HL-60/S4 (cell line): ENCODE measurements around the gene SLC35G6.
"Not testable (repeated sequence)": the region's sequence is repeated elsewhere in the genome, so short reads cannot be mapped to it uniquely, and the experiment has no call there.

Experiments used
- in situ Hi-C: fragments of 300-500 bp; cut with MboI; formaldehyde crosslinking; loops from 2 replicates; pipeline ENCODE4 v1.14.3; 2022; ENCODE audit warnings: low sequenced_read_pairs

Gene SLC35G6

DNA sequence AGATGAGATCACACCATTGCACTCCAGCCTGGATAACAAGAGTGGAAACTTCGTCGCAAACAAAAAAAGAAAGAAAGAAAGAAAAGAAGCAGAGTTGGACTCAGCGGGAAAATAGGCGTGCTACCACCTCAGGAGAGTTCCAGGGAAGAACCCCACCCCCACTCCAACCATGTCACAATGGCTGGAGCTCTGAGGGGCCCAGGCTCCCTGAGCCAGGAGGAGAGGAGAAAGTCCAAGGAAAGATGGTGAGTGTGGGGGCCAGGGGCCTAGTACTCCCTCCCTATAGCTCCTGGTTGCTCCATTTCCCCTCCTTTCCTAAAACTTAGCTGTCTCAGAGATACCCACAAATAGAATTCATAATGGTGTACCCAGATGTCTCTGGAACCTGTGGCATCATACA, at the start of gene SLC35G6:
TSS of gene SLC35G6 (plus strand) at position 172 of the 400 bp plus-strand sequence. CDS start at position 243, 71 bp downstream.
- in situ Hi-C loops = not testable (repeated sequence)

DNA sequence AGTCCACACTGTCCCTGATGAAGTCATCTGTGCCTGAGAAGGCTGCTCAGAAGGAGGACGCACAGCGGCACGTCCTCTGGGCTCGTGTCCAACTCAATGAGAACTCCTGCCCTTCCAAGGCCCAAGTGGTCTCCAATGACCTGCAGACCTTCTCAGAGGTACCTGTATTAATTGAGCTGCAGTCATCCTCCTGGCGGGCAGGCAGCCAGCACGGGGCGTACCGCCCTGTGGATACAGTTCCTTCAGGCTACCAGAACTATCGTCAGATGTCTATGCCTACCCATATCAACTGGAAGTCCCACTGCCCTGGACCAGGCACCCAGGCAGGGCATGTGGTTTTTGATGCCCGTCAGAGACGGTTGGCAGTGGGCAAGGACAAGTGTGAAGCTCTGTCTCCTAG, 49.0 kb upstream of the SLC35G6 start:
- in situ Hi-C loops = no loop called here

DNA sequence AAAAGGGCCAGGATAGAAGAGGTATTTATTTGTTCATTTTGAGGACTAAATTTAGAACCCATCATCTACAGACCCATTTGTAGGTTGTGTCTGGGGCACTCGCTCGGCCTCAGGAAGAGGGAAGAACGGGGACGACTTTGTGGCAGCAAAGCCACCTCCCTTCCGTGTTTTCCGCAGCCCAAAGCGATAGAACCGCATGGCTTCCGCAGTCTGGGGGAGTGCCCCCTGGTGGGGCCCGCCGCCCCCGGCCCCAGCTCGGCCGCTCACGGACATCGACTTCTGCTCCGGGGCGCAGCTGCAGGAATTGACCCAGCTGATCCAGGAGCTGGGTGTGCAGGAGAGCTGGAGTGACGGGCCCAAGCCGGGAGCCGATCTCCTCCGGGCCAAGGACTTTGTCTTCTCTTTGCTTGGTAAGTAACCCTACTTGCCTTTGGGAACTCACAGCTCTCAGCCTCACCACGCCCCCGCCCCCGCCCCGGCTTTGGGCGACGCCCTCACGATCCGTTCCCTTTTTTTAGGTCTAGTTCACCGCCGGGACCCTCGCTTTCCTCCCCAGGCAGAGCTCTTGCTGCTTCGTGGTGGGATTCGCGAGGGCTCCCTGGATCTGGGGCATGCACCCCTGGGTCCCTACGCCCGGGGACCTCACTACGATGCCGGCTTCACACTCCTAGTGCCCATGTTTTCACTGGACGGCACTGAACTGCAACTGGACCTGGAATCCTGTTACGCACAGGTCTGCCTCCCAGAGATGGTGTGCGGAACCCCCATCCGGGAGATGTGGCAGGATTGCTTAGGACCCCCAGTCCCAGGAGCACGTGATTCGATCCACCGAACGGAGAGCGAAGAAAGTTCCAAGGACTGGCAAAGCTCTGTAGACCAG, 45.3 kb upstream of the SLC35G6 start:
- in situ Hi-C loops = no loop called here

DNA sequence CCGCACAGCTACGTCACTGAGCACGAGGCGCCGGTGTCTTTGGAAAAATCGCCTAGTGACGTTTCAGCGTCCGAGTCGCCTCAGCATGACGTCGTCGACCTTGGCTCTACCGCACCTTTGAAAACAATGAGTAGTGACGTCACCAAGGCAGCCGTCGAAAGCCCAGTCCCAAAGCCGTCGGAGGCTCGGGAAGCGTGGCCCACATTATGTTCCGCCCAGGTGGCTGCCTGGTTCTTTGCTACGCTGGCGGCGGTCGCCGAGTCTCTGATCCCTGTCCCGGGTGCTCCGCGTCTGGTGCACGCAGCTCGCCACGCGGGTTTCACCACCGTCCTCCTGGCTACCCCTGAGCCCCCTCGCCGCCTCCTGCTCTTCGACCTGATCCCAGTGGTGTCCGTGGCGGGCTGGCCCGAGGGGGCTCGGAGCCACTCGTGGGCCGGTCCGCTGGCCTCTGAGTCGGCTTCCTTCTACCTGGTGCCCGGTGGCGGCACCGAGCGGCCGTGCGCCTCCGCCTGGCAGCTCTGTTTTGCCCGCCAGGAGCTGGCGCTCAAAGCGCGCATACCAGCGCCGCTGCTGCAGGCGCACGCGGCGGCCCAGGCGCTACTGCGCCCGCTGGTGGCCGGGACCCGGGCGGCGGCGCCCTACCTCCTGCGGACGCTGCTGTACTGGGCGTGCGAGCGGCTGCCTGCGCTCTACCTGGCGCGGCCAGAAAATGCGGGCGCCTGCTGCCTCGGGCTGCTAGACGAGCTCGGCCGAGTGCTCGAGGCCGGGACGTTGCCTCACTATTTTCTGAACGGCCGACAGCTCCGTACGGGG, 44.5 kb upstream of the SLC35G6 start:
- in situ Hi-C loops = no loop called here

DNA sequence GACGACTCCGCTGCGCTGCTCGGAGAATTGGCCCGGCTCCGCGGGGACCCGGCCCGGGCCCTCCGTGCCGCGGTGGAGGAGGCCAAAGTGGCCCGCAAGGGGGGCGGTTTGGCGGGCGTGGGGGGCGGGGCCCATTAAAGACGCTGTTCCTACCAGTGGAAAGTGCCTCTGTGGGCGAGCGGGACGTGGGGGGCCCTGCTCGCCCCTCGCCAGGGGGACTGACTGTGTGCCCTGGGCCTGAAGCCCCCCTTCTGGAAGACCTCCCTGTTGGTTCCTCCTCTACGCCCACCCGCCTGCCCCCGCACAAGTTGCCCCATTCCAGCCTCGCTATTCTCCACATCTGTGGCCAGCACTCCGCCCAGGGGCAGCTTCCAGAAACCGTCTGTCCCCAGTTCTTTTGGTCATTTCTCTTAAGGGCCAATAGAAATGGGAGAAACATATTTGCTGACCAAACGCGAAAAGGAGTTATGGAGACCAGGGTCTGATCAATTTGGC, 43.8 kb upstream of the SLC35G6 start:
- in situ Hi-C loops = no loop called here

DNA sequence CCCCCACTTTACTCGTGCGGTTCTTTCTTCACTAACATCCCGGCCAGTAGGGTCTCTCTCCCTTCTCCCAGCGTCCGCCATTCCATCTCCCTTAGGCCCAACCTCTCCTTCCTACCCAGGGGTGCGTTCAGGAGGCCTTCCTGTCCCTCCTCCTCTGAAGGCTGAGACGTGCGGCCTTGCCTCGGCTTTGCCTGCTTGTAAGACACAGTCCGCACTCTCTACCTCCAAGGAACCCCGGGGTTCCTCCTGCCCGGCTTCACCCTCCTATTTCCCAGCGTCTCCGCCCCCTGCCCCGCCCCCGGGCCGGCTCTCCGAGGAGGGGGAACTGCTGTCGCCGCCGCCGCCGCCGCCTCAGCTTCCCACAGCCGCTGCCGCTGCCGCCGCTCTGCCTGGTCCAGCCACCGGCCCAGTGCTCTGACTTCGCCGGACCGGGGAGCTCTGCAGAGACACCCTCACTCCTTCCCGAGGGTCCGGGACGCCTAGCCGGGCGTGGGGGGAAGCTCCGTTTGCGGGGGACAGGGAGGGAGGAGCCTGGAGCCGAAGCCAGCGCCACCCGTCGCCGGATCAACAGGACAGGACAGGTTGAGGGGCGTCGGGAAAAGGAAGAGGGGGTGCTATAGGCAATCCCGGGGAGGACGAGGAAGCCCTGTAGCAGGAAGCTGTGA, 43.2 kb upstream of the SLC35G6 start:
- in situ Hi-C loops = no loop called here

DNA sequence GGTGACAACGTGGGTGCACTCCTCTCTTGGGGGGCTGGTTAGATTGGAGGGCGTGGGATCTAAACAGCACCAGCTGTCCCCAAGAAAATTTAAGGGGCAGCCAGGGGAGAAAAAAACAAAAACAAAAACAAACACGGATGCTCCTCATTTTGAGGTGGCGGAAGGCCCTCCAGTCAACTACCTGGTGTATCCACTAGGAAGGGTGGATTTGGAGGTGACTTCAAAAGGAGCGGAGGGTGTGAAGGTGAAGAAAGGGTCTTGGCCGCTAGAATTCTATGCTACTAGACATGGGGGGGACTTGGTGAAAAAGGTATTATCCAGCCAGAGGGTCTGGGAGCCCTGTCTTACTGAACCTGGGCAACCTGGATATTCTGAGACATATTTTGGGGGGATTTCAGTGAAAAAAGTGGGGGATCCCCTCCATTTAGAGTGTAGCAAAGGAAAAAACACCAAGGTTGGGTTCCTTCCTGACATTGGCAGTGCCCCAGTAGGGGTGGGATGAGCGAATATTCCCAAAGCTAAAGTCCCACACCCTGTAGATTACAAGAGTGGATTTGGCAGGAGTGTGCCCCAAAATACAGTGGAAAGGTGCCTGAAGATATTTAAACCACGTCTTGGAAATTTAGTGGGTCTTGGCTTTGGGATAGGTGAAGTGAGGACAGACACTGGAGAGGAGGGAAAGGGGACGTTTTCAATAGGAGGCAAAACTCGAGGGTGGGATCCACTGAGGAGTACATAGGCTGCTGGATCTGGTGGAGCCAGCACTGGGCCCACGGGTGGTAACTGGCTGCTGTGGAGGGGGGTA, 42.4 kb upstream of the SLC35G6 start:
- in situ Hi-C loops = no loop called here

DNA sequence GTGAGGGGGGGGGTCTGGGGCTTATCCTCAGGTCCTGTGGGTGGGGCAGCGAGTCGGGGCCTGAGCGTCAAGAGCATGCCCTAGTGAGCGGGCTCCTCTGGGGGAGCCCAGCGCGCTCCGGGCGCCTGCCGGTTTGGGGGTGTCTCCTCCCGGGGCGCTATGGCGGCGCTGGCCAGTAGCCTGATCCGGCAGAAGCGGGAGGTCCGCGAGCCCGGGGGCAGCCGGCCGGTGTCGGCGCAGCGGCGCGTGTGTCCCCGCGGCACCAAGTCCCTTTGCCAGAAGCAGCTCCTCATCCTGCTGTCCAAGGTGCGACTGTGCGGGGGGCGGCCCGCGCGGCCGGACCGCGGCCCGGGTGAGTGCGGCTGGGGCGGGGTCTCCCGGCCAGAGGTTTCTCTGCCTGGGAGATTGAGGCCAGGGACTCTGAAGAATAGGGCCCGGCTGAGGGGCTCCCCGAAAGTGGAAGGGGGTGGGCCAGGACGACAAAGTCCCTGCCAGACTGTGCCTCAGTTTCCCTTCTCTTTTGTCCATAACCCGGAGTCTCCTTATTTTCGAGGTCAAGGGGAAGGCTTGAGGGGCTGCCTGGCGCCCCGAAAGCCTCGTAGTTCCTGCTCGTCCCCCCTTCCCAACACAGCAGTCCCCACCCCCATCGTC, 41.7 kb upstream of the SLC35G6 start, which contains the start of gene FGF11:
TSS of gene FGF11 (plus strand) at position 51 of the 651 bp plus-strand sequence. CDS start at position 160, 109 bp downstream.
- in situ Hi-C loops = no loop called here

DNA sequence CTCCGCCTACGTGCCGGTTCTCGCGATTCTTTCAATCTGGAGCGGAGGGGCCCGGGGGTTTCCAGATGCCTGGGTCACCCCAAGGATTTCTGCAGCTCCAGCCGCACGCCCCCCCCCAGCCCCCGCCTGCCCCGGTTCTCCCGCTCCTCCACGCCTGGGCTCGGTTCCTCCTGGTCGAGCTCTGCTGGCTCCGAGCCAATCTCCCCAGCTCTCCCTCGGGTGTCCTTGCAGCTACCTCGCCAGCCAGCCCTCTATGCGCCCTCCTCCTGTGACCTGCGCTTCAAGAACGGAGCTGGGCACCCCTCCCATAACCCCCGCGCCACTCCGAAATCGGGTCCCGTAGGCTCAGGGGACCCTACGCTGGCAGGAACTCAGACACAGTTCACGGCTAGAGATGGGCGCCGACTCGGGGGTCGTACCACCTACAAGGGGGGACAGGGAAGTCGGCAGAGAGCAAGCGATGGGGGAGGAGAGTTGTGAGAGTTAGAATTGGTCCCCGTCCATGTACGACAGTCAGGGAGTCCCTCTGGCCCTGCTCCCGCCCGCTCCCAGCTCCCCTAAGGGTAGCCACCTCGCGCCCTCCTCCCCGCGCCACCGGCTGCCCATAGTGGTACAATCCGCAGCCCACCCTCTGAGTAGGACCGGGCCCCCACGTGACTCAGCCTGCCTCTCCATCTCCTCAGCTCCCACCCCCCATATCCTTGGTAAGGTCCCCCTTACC, 41.0 kb upstream of the SLC35G6 start:
- in situ Hi-C loops = no loop called here

DNA sequence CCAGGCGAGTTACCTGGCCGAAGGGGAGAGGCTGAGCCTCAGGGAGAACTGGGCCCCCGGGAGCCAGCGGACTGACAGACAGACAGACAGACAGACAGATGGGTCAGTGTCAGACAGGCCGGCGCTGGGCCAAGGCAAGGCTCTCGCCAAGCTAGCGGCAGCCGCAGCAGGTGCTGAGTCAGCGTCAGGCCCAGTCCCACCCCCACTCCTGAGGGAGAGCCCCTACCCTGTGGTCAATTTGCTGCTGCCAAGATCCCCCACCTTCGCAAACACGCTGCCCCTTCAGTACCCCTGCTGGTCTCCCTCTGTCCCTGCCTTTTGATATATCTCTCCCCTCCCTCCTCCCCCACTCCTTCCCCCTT, 40.4 kb upstream of the SLC35G6 start:
- in situ Hi-C loops = no loop called here

DNA sequence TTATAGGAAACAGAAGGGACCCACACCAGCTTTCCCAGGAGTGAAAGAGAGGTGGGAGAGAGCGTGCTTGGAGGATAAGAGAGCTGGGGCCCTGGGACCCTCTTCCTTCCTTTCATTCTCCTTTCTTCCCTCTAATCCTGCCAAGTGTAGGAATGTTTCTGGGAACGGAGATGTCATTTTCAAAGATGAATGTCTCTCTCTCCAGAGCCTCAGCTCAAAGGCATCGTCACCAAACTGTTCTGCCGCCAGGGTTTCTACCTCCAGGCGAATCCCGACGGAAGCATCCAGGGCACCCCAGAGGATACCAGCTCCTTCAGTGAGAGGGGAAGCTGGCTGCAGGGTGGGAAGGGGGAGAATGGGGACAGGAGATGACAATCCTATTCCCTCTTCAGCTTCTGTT, 40.0 kb upstream of the SLC35G6 start:
- in situ Hi-C loops = no loop called here

DNA sequence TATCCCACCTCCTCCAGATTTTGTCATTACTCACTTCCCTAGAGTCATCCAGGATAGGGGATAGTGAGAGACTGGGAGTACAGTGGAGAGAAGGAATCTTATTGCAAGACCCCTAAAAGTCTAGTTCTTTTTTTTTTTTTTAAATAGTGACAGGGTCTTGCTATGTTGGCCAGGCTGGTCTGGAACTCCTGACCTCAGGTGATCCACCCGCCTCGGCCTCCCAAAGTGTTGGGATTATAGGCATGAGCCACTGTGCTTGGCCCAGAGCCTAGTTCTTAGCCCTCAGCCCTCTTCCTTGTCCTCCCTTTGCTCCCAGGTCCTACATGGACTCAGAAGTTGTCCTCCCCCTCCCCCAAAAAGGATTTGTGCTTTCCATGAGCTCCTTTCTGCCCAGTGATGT, 39.1 kb upstream of the SLC35G6 start:
- in situ Hi-C loops = no loop called here

DNA sequence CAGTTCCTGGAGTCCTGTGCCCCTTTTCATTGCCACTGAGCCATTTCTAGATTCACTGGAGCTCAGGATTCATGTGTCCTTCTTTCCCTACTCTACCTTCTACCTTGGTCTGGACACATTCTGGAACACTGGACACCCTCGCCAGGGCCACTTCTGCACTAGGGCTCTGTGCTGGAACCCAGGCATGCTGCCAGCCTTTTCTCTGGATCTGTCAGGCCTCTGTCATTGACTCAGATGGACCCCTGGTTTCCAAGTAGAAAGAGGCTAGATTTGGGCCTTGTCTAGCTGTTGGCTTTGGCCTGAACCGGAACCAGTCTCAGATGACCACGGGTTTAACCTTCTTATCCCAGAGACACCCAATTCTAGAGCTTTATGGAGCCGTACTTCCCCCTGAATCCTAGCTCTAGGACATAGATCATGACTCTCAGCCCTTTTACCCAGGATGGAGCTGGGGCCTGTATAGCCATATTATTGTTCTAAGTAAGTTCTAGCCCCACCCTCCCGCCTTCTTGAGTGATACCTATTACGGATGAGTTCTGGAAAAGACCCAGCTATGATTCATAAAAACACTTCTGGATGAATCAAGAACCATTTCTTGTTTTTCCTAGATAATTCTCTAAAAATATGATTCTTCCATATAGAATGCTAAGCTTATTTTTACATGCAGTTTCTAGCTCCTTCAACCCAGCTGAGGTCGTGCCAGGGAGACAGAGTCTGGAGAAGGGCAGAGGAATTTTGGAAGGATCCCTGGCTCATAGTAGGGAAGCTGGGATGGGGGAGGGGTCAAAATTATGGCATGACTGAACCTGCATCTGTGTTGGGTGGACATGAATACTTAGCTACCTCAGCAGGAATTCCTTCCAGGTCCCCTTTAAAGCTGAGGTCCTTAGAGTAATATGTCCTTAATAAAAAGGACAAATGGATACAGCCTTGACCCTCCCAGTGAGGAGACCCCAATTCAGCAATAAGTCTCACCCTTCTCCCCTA, 37.5 kb upstream of the SLC35G6 start:
- in situ Hi-C loops = no loop called here

DNA sequence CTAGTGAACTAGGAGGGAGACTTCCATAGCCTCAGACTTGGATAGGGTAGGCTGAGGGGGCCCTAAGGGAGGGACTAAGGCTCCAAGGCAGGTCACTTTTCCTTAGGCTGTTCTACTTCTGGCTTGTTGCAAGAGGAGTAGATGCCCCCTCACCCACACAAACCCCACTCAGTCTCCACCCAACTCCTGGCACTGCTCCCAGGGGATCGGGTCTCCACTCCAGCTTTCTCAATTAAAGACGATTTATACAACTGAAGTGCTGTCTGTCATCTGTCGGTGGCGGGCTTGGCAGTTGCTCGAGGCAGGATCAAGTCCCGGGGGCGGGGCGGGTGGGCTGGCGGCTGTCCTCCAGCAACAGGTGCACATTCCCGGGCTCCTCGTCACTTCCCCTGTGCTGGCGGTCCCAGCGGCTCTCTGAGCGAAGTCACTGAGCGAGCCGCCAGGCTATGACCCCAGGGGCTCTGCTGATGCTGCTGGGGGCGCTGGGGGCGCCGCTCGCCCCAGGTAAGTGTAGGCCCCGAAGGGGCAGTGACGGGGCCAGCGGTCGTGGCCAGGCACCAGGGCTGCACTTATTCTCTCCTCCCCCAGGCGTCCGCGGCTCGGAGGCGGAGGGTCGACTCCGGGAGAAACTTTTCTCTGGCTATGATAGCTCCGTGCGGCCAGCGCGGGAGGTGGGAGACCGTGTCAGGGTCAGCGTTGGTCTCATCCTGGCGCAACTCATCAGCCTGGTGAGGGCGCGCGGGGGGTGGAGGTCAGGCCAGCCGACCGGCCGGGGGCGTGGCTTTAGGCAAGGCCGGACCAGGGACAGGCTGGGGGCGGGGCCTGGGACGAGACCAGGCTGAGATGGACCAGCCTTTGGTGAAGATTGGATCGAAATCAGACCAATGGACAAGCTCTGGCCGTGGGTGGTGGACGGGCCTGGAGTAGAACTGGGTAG, 36.3 kb upstream of the SLC35G6 start, which contains the start of gene CHRNB1:
TSS of gene CHRNB1 (plus strand) at position 380 of the 937 bp plus-strand sequence. CDS start at position 447, 67 bp downstream.
- in situ Hi-C loops = no loop called here

DNA sequence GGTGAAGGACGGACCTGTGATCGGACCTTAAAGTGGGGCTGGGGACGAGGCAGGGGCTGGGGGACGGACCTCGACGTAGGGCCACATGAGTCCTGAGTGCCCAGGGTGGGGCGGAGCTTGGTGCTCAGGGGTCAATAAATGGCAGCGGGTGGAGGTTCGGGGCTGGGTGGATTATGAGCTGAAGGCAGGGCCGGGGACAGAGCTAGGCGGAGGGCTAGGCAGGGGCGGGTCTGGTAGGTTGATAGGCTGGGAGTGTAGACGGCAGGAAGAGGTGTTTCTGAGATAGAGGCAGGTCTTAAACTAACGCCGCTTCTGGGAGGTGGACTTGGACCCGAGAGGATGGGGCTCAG, 35.7 kb upstream of the SLC35G6 start:
- in situ Hi-C loops = no loop called here

DNA sequence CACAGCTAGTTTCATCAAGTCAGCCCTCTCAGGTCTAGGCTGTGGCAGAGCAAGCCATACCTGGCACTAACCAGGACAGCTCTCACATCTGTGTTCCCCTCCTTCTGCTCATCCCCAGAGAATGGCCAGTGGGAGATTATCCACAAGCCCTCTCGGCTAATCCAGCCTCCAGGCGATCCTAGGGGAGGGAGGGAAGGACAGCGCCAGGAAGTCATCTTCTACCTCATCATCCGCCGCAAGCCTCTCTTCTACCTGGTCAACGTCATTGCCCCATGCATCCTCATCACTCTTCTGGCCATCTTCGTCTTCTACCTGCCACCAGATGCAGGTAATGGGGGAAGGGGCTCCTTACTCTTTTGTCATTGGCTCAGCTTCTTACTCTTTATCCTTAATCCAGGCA, 32.8 kb upstream of the SLC35G6 start:
- in situ Hi-C loops = no loop called here

DNA sequence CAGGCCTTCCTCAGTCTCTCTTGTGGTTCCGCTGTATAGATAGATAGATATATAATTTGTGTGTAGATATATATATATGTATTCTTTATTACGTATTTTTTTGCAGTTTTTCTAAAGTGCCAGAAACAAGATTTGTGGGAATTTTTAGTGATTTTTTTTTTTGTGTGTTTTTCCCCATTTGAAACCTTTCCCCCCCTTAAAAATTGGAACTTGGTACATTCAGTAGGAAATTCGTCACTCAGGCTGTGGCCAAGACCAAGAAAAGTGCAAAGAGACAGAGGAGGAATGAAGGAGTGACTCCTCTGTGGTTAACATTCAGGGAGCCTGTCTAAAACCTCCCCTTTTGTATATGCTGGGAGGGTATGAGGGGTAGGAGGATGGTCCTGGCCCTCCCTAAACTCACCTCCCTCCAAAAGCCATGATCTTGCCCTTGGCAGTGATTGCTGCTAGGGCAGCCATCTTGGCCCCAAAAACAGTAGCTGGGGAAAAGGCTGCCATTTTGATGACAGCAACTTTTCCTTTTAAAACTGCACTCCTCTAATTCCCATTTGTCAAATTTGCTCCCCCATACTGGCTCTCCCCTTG, 21.2 kb upstream of the SLC35G6 start:
- in situ Hi-C loops = no loop called here
